ENCODE measurements around the gene RFTN1. TPM values are rescaled to one million over a fixed set of nuclear protein-coding genes. Genes with fewer than 3 reads are reported as not detected.

Gene RFTN1
- total and polyA plus RNA-seq, 10 of the 15 experiments (the other 5 are each of a cell fraction or from before 2014, with no cell fraction given), result 20.6 to 213 (median 147) TPM

DNA sequence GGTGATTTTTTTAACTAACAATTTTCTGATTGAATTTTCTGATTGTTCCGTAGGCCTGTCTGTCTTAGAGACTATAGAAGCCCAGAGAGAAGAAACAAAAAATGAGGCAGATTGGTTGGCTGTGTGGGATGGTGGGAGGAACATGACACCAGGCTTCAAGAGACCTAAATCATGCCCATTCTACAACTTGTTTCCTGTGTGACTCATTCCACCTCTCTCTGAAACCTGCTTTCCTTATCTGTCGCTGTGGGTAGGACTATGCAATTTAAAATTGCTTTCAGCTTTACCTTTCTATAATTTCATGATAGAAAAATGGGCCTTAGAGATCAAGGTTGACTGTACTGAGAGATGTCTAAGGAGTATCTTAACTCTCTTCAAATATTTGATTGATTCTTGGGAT, 203.9 kb downstream of the RFTN1 start:
- no peaks in the 10 kb centered on the region for H3K79me2 ChIP-seq (ENCODE audit: control insufficient read depth, insufficient read depth, low read length)
- H3K27me3 ChIP-seq (replicated peaks in 1 of 2; ENCODE audit: control insufficient read depth in 2 of 2, insufficient read depth in 2 of 2, low read length in 1 of 2), result no peaks in the 10 kb centered on the region
- no peak overlapping the region for H3K9ac ChIP-seq (ENCODE audit: control insufficient read depth, insufficient read depth, low read length)
- H3K4me2 ChIP-seq (ENCODE audit: control insufficient read depth, insufficient read depth), result no peak overlapping the region
- DNase-seq (ENCODE audit: low read depth, low spot score) (peak; percentile 77), ATAC-seq (peak; percentile 93), FAIRE-seq (peak; percentile 90)
- POLR2A ChIA-PET, result no interaction called here
- intact Hi-C loops (cut with micrococcal nuclease; ENCODE audit: unreplicated experiment) (no loop called here), in situ Hi-C loops (cut with MboI) (no loop called here)
- no TSS peak for BruUV-seq (replicated peaks)
- CTCF ChIA-PET, result interaction anchor here (1.0 kb wide), 1 partner anchor 14 kb away, joined by 3 read pairs; no protein-coding TSS in a partner anchor
- no peak overlapping the region for H3K4me3 ChIP-seq
- H3K4me1 ChIP-seq (ENCODE audit: control insufficient read depth, insufficient read depth, low read length), result peaks cover 24% of the 10 kb centered on the region
- H4K20me1 ChIP-seq (ENCODE audit: control insufficient read depth, insufficient read depth), result no peaks in the 10 kb centered on the region
- no peak overlapping the region; the same call in 1 of the 2 replicates for H3K27ac ChIP-seq (ENCODE audit: control insufficient read depth, insufficient read depth)
- H3K9me3 ChIP-seq (replicated peaks; ENCODE audit: control insufficient read depth, insufficient read depth, low read length), result no peaks in the 10 kb centered on the region
- SMC1A ChIA-PET (ENCODE audit: uncharacterized antibody, unreplicated experiment), result interaction anchor here (0.5 to 0.6 kb wide), 2 partner anchors 225 to 1102 kb away, joined by 3 to 4 read pairs; no protein-coding TSS in a partner anchor
- no peak overlapping the region for H2AFZ ChIP-seq (ENCODE audit: control insufficient read depth, low read depth, low read length)
- peaks cover 9% of the 10 kb centered on the region in 2 experiments for H3K36me3 ChIP-seq (ENCODE audit: control insufficient read depth in 2 of 2, insufficient read depth in 2 of 2, low read length in 1 of 2)
- RAD21 ChIA-PET (ENCODE audit: unreplicated experiment), result interaction anchor here (2.0 kb wide), 1 partner anchor 18 kb away, joined by 13 read pairs; no protein-coding TSS in a partner anchor
- 5% methylated on average over 1 of the region's 2 CpGs for WGBS (ENCODE audit: insufficient coverage, insufficient replicate concordance, low lambda C conversion rate, missing lambda C conversion rate)
- TF ChIP-seq PKNOX1 (IDR thresholded peaks at IDR 0.05), result no peak; the same call in 1 of the 2 replicates
- 0 out of 2 replicates have a peak, but pooled peaks have one; percentile 13 for TF ChIP-seq ATF7 (IDR thresholded peaks at IDR 0.05; ENCODE audit: low read depth)
- no peak for TF ChIP-seq ZNF274 (IDR thresholded peaks at IDR 0.05; ENCODE audit: insufficient read depth, insufficient read length)
- TF ChIP-seq ZNF384 (IDR thresholded peaks at IDR 0.05; ENCODE audit: borderline replicate concordance, low read depth, low read length), result no peak
- TF ChIP-seq SKIL (IDR thresholded peaks at IDR 0.05; ENCODE audit: low read depth, poor library complexity, severe bottlenecking), result no peak
- TF ChIP-seq IRF3 (IDR thresholded peaks at IDR 0.05), result no peak
- no peak for TF ChIP-seq HDGF (IDR thresholded peaks at IDR 0.05)
- TF ChIP-seq IKZF2 (IDR thresholded peaks at IDR 0.05), result peak; percentile 49 to 55; a peak in 3 of 4 replicates
- no peak for TF ChIP-seq PML (IDR thresholded peaks at IDR 0.05; ENCODE audit: low read length)
- peak; percentile 54 for TF ChIP-seq RUNX3 (IDR thresholded peaks at IDR 0.05; ENCODE audit: low read length)
- TF ChIP-seq IRF4 (IDR thresholded peaks at IDR 0.05; ENCODE audit: low read depth, low read length), result peak; percentile 59; the same call in 1 of the 2 replicates
- TF ChIP-seq, protein P1, sequence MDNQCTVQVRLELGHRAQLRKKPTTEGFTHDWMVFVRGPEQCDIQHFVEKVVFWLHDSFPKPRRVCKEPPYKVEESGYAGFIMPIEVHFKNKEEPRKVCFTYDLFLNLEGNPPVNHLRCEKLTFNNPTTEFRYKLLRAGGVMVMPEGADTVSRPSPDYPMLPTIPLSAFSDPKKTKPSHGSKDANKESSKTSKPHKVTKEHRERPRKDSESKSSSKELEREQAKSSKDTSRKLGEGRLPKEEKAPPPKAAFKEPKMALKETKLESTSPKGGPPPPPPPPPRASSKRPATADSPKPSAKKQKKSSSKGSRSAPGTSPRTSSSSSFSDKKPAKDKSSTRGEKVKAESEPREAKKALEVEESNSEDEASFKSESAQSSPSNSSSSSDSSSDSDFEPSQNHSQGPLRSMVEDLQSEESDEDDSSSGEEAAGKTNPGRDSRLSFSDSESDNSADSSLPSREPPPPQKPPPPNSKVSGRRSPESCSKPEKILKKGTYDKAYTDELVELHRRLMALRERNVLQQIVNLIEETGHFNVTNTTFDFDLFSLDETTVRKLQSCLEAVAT (IDR thresholded peaks at IDR 0.05), result no peak
- no peak for TF ChIP-seq BCL11A (IDR thresholded peaks at IDR 0.05; ENCODE audit: low read depth, low read length)
- TF ChIP-seq MEF2B (IDR thresholded peaks at IDR 0.05; ENCODE audit: partially characterized antibody, poor library complexity, severe bottlenecking), result no peak
- TF ChIP-seq MTA2 (IDR thresholded peaks at IDR 0.05; ENCODE audit: low read depth), result peak; percentile 50; the same call in 1 of the 2 replicates
- peak; percentile 15; the same call in 1 of the 2 replicates for TF ChIP-seq FOXM1 (IDR thresholded peaks at IDR 0.05; ENCODE audit: low read depth, low read length)
- TF ChIP-seq CREM (IDR thresholded peaks at IDR 0.05; ENCODE audit: low read depth), result peak; percentile 52; the same call in 1 of the 2 replicates
- TF ChIP-seq ZBED1 (IDR thresholded peaks at IDR 0.05; ENCODE audit: borderline replicate concordance), result peak; percentile 65; the same call in 1 of the 2 replicates
- no peak for TF ChIP-seq STAT3 (IDR thresholded peaks at IDR 0.05; ENCODE audit: low read depth, low read length)
- peak; percentile 76 for TF ChIP-seq JUNB (IDR thresholded peaks at IDR 0.05)
- peak in 1 of 2 experiments; percentile 73; a peak in 2 of 4 replicates for TF ChIP-seq ETV6 (conservative IDR thresholded peaks at IDR 0.05 in 1 of 2, IDR thresholded peaks at IDR 0.05 in 1 of 2; ENCODE audit: borderline replicate concordance in 1 of 2, low read depth in 1 of 2)
